Femur (tissue), 1 donor: ENCODE results near the gene ARHGEF26.
"Not testable (repeated sequence)": the region's sequence is repeated elsewhere in the genome, so short reads cannot be mapped to it uniquely, and the experiment has no call there.

Experiments
- DNase-seq: peaks from one replicate; pipeline ENCODE4 v3.0.0-alpha.2; 2017

Gene ARHGEF26, protein sequence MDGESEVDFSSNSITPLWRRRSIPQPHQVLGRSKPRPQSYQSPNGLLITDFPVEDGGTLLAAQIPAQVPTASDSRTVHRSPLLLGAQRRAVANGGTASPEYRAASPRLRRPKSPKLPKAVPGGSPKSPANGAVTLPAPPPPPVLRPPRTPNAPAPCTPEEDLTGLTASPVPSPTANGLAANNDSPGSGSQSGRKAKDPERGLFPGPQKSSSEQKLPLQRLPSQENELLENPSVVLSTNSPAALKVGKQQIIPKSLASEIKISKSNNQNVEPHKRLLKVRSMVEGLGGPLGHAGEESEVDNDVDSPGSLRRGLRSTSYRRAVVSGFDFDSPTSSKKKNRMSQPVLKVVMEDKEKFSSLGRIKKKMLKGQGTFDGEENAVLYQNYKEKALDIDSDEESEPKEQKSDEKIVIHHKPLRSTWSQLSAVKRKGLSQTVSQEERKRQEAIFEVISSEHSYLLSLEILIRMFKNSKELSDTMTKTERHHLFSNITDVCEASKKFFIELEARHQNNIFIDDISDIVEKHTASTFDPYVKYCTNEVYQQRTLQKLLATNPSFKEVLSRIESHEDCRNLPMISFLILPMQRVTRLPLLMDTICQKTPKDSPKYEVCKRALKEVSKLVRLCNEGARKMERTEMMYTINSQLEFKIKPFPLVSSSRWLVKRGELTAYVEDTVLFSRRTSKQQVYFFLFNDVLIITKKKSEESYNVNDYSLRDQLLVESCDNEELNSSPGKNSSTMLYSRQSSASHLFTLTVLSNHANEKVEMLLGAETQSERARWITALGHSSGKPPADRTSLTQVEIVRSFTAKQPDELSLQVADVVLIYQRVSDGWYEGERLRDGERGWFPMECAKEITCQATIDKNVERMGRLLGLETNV

DNA sequence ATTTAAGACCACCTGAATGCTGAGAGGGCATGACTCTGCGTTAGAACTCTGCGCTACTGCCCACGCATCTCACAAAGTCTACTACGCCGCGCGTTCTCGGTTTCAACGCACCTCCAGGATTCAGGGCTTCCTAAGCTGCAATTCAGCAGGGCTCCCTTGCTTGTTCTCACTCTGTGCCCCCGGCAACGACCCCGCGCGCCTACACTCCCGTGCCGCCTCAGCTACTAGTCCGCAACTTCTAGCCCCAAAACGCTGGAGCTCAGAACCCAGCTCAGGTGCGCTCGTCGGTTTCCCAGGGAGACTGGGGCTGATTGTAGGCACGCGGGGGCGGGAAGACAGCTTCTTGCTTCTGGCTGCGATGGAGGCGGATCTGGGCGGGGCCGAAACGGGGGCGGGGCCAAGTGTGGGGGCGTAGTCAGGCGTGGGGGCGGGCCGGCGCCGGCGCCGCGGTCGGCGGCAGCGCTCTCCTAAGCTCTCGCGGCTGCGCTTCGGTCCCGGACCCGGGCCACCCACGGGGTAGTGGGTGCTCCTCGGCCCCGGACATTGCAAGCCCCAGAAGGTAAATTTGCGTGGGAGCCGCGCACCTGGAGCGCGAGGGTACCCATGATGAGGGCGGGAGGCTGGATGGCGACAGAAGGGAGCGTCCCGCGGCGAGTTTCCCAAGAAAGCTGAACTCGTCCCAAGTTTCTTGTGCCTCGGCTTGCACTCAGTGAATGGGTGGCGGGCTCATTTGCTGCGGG, at the start of gene ARHGEF26:
Gene ARHGEF26 (plus strand): TSS at position 430 of the 740 bp plus-strand sequence. CDS start 603 bp downstream, outside the sequence.
- peak; percentile 94 for DNase-seq

DNA sequence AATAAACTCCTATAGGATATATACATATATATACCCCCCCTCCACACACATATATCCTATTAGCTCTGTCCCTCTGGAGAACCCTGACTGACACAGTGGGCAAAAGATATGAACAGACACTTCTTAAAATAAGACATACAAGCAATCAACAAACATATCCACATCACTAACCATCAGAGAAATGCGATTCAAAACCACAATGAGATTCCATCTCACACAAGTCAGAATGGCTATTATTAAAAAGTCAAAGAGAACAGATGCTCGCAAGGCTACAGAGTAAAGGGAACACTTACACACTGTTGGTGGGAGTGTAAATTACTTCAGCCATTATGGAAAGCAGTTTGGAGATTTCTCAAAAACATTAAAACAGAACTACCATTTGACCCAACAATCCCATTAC, 46.2 kb upstream of the ARHGEF26 start:
- DNase-seq = no peak

DNA sequence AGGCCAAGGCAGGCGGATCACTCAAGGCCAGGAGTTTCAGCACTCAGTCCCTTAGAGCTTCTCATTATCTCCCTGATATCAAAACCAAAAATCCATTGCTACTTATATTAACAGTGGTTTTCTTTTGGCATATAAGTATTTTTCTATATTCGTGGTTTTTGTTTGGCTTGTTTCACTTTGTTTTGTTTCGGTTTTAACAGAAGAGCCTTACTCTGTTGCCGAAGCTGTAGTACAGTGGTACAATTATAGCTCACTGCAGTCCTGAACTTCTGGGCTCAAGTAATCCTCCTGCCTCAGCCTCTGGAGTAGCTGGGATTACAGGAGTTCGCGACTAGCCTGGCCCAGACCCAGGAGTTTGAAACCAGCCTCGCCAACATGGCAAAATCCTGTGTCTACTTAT, 42.5 kb upstream of the ARHGEF26 start:
- DNase-seq = no peak

GRCh38 chr3:154081305-154081704, 39.9 kb upstream of the ARHGEF26 start:
- no peak for DNase-seq

DNA sequence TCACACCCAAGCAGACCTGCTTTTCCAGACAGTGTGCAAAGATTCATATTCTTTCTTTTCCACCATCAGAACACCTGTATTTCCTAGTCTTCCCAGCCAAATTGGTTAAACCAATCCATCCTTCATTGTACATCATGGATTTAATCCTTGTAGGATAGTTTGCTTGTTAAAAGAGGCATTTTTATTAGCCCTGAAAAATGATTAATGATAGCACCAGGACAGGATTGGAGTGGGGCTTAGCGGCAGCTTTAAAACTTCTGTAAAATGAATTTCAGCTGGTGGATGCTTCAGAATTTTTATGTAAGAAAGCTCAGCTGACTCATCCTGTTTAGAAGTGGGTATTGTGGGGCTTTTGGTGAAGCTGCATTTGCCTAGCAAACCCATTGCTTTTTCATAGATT, 36.1 kb upstream of the ARHGEF26 start:
- DNase-seq = no peak

GRCh38 chr3:154085799-154086198, 35.4 kb upstream of the ARHGEF26 start:
- DNase-seq = no peak

GRCh38 chr3:154086286-154086685, 34.9 kb upstream of the ARHGEF26 start:
- DNase-seq = no peak

- not testable (repeated sequence) for DNase-seq
These were observed 33.3 kb upstream of the ARHGEF26 start for GRCh38 chr3:154087756-154088480.

DNA sequence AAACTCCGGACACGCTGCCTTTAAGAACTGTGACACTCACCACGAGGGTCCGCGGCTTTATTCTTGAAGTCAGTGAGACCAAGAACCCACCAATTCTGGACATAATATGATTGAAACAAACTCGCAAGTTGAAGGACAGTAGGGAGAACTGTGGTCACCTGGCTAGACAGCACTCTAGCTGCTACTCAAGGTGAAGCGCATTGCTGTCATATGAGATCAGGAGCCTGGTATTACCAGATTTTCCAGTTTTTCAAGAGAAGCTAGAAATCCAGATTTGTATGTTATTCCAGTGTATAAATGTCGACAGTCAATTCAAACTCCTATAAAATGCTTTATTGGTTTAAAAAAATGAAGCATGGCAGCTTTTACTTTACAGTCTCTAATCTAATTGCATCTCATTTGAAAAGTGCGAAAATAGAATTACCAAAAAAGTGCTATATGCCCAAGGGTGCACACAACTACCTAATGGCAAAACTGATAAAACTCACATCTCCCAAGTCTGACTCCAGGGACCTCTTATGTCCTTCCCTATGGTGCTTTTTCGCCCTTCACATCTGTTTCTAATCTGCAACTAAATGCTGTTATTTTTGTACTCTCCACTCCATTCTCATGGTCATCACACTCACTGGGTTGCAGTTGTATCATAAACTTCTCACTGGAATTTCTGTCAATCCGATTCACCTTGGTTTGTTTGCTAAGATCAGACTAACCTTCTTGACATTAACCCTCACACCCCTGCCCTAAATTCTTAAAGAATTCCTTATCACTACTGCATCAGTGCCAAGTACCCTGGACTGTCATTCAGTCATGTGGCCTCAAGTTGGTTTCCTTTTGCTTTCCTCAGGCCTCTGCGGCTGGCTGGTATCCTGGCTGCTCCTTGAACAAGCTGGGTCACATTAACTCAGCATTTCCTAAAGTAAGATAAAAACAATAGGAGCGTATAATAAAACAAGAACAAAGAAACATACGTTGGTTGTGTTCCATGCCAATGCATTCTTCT, 31.5 kb upstream of the ARHGEF26 start:
- DNase-seq = no peak

GRCh38 chr3:154094051-154094450, 27.1 kb upstream of the ARHGEF26 start:
- no peak for DNase-seq

GRCh38 chr3:154095832-154096421, 25.3 kb upstream of the ARHGEF26 start:
- DNase-seq = no peak

GRCh38 chr3:154098376-154098775, 22.8 kb upstream of the ARHGEF26 start:
- no peak for DNase-seq

DNA sequence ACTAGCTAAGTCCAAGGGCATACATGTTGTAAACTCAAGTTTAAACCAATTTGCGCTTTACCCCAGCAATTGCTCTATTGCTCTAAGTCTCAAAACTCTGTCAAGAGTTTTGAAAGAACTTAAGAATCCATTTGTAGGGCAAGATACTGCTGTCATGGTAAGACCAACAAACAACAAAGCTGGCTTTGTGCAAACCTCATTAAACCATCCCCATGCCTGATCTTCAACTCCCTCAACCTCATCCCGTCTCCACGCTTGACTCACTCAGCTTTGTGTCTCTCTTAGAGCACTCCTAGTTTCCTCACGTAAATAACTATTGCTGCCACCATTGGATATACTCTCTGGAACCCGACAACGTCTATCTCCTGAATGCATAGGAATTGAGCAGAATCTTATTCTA, 20.6 kb upstream of the ARHGEF26 start:
- DNase-seq = no peak

GRCh38 chr3:154101250-154101649, 19.9 kb upstream of the ARHGEF26 start:
- DNase-seq = no peak

DNA sequence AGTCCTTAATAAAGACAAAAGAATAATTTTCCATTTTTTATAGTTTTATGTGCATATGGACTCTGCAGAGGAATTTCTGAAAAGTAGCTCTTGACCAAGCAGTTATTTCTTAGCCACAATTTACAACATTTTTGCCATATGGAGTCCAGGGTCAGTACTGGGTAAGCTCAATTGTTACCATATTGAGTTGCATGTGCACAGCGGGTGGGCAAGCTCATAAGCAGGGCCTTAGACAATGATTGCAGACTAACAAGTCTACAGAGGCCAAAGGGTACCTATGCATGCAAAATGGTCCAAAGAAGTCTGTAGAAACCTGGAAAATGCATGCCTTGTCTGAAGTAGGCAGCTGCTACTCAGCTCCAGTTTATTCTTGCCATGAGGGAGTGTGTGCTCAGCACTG, 19.0 kb upstream of the ARHGEF26 start:
- no peak for DNase-seq

- DNase-seq = no peak
These were observed 15.8 kb upstream of the ARHGEF26 start for GRCh38 chr3:154105218-154105975.

GRCh38 chr3:154111365-154111935, 9.7 kb upstream of the ARHGEF26 start:
- DNase-seq = no peak

DNA sequence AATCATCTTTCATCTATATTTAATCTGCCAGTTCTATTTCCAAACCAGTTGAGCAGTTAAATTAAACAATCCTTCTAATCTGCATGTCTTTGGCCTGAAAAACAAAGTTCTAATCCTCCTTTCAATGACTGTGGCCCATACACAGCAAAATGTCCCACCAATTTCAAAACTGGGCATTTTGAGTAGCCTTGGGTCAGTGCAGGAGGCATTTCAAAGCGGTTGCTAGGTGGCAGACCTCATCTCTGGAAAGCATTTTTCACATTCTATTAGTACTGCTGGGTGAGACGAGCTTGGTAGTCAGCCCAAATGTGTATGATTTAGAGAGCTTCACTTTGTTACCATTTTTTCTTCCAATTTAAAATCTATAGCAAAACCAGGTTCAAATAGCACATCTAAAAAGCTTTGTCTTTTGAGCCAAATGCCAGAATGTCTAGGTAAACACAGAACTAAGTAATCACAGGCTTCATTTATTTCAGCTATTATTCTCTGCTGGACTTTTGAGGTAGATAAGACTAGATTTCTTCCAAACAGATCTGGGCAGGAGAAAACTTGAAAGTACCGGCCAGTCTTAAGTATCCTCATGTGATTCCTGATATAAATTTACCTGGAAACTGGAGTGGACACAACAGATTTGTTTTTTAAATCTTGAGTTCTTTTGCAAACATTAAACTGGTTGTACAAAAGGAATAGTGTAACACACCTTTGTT, 8.9 kb upstream of the ARHGEF26 start:
- no peak for DNase-seq

DNA sequence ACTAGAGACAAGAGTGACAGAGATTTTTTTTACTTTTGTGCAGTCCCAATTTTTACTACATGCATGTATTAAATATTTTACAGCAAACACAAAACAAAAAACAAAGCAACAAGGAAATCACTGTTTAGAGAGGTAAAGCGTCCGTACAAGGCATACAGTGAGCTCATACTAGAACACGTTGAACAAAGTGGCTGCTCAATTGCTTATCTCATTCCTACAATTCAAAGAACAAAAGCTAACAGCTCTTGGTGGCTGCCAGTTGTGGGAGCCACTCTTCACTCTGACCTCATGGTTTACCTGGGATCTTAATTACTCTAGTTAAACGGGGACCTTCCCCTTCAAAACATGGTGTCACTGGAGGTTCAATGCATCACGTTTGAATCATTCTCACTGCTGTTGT, 7.6 kb upstream of the ARHGEF26 start:
- no peak for DNase-seq
